ENCODE measurements around the gene PRAMEF15.
A peak's percentile ranks its signal among the peaks of the same experiment; 100 is the strongest.
"Not testable (repeated sequence)": the region's sequence is repeated elsewhere in the genome, so short reads cannot be mapped to it uniquely, and the experiment has no call there.

PRAMEF15 gene

GRCh38 chr1:13315281-13315680 is at the start of gene PRAMEF15:
Gene PRAMEF15 (plus strand): TSS chr1:13315581. CDS start chr1:13318408, 2,827 bp downstream.
- not testable (repeated sequence) for DNase-seq (ENCODE audit: low spot score)

GRCh38 chr1:13277016-13277415 is 38.4 kb upstream of the PRAMEF15 start:
- DNase-seq (ENCODE audit: low spot score) = not testable (repeated sequence)

- DNase-seq (ENCODE audit: low spot score) = not testable (repeated sequence)
These were observed 35.8 kb upstream of the PRAMEF15 start for GRCh38 chr1:13279617-13280016.

- DNase-seq (ENCODE audit: low spot score) = not testable (repeated sequence)
These were observed 30.3 kb upstream of the PRAMEF15 start, which contains the start of gene PRAMEF8 for GRCh38 chr1:13285037-13285436. Gene PRAMEF8 (minus strand): TSS chr1:13285137. CDS start chr1:13284091, 1,046 bp downstream.

DNA sequence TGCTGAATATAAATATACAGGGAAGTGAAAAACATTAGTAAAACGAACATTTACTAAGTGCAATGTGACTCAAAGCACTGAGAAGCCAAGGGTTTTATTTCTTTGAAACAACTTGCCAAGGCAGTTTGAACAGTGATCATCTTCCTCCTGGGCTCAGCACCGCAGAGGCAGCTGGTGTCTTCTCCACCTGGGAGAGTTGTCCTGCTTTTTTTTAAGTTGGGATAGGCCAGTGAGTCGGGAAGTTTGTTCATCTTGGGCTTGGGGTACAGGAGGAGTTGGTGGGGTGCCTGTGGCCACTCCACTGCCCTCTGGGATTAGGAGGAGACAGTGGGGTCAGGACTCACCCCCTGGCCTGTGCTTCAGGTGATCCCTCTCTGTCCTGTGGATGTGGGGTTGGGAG is 26.4 kb upstream of the PRAMEF15 start:
- DNase-seq (ENCODE audit: low spot score) = not testable (repeated sequence)

DNA sequence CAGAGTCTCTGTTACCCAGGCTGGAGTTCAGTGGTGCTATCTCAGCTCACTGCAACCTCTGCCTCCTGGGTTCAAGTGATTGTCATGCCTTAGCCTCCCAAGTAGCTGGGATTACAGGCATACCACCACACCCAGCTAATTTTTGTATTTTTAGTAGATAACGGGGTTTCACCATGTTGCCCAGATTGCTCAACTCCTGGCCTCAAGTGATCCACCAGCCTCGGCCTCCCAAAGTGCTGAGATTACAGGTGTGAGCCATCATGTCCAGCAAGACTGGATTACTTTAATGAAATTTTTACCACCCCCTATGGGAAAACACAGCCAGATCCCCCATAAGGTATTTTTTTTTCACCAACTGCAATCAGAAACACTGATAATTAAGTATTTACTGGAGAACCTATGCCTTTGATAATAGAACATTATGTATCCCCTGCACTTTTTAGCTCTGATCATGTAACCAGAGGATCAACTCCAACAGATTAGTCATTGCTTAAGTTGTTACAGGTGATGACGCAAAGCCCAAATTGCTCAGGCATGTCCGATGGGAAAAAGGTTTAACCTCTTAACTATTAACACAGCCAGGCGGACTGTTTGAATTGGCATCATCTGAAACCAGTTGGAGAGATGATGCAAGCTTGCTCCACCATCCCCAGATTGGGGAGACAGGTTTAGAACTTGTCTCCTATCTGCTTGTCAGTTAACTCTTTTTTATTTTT is 18.0 kb upstream of the PRAMEF15 start:
- DNase-seq (ENCODE audit: low spot score) = not testable (repeated sequence)

DNA sequence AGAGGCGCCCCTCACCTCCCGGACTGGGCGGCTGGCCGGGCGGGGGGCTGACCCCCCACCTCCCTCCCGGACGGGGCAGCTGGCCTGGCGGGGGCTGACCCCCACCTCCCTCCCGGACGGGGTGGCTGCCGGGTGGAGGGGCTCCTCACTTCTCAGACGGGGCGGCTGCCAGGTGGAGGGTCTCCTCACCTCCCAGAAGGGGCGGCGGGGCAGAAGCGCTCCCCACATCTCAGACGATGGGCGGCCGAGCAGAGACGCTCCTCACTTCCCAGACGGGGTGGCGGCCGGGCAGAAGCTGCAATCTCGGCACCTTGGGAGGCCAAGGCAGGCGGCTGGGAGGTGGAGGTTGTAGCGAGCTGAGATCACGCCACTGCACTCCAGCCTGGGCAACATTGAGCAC is 16.7 kb upstream of the PRAMEF15 start:
- DNase-seq (ENCODE audit: low spot score) = not testable (repeated sequence)

- DNase-seq (ENCODE audit: low spot score) = not testable (repeated sequence)
These were observed 13.2 kb upstream of the PRAMEF15 start for GRCh38 chr1:13302197-13302596.

GRCh38 chr1:13303239-13303638 is 12.1 kb upstream of the PRAMEF15 start, which contains the start of gene PRAMEF33:
Gene PRAMEF33 (plus strand): TSS chr1:13303539. CDS start chr1:13305955, 2,416 bp downstream.
- DNase-seq (ENCODE audit: low spot score) = not testable (repeated sequence)

GRCh38 chr1:13342496-13342895 is 27.1 kb downstream of the PRAMEF15 start:
- DNase-seq (ENCODE audit: low spot score) = not testable (repeated sequence)

GRCh38 chr1:13347034-13347433 is 31.7 kb downstream of the PRAMEF15 start, which contains the start of gene PRAMEF14:
Gene PRAMEF14 (minus strand): TSS chr1:13347134. CDS start chr1:13345314, 1,820 bp downstream.
- DNase-seq (ENCODE audit: low spot score) = not testable (repeated sequence)

GRCh38 chr1:13353476-13353875 is 38.1 kb downstream of the PRAMEF15 start:
- not testable (repeated sequence) for DNase-seq (ENCODE audit: low spot score)

GRCh38 chr1:13354475-13354874 is 39.1 kb downstream of the PRAMEF15 start:
- DNase-seq (ENCODE audit: low spot score) = not testable (repeated sequence)

- DNase-seq (ENCODE audit: low spot score) = peak; percentile 26
These were observed 41.4 kb downstream of the PRAMEF15 start for GRCh38 chr1:13356774-13357173.

DNA sequence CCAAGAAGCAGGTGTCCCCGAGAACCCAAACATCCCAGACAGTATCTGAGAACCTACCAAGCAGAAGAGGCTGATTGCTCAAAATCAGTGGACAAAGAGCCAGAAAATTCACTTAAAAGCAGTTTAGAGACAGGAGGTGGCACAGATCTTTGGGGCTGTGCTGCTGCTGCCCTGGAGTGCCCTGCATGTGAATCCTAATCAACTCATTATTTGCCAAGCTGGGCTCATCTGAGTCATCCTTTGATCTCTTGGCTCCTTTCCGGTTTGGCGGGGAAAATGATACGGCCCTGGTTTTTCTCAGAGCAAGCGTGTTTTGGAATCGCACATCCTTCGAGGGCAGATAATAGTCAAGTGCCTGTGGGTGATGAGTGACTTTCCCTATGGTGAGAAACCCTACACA is 47.0 kb downstream of the PRAMEF15 start:
- DNase-seq (ENCODE audit: low spot score) = not testable (repeated sequence)

GRCh38 chr1:13364928-13365327 is 49.5 kb downstream of the PRAMEF15 start:
- not testable (repeated sequence) for DNase-seq (ENCODE audit: low spot score)

DNA sequence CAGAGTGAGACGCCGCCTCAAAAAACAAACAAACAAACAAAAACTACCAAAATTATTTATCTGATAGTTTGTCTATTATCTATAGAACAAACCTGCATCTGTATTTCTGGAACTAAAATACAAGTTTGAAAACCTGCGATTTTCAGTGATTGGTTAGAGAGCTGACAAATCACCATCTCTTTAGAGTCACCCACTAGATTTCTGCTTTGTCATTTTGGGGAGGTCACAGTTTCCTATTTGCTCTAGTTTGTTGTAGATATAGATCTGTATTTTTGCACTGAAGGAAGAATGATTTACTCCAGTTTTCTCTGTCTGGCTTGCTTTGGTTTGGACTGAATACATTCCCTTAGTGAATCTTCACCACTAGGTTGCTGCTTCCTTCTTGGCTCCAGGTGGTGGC is 51.2 kb downstream of the PRAMEF15 start:
- not testable (repeated sequence) for DNase-seq (ENCODE audit: low spot score)

- DNase-seq (ENCODE audit: low spot score) = not testable (repeated sequence)
These were observed 53.2 kb downstream of the PRAMEF15 start for GRCh38 chr1:13368544-13368943.
